DOHH2 (cell line): ENCODE results near the gene MRPL11.
"Not testable (repeated sequence)": the region's sequence is repeated elsewhere in the genome, so short reads cannot be mapped to it uniquely, and the experiment has no call there.

Experiments
- EZH2phosphoT487 ChIP-seq: fragments of 200-600 bp; sonication (generic); IDR thresholded peaks from 2 replicates; pipeline ENCODE4 v1.6.1; 2017; ENCODE audit warnings: borderline replicate concordance, mild to moderate bottlenecking, antibody characterized with exemption, low read length, moderate library complexity, mixed read lengths
- TF ChIP-seq, protein P1 (sequence below): fragments of 200-600 bp; sonication (generic); IDR thresholded peaks from one replicate; pipeline ENCODE4 v1.5.1; 2014; ENCODE audit warnings: antibody characterized with exemption, mild to moderate bottlenecking, low read depth, low read length; ENCODE audit not compliant: poor library complexity, severe bottlenecking

DNA sequence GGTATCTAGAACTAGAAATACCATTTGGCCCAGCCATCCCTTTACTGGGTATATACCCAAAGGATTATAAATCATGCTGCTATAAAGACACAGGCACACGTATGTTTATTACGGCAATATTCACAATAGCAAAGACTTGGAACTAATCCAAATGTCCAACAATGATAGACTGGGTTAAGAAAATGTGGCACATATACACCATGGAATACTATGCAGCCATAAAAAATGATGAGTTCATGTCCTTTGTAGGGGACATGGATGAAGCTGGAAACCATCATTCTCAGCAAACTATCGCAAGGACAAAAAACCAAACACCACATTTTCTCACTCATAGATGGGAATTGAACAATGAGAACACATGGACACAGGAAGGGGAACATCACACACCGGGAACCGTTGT lies 25.5 kb upstream of the MRPL11 start:
- TF ChIP-seq, protein P1, sequence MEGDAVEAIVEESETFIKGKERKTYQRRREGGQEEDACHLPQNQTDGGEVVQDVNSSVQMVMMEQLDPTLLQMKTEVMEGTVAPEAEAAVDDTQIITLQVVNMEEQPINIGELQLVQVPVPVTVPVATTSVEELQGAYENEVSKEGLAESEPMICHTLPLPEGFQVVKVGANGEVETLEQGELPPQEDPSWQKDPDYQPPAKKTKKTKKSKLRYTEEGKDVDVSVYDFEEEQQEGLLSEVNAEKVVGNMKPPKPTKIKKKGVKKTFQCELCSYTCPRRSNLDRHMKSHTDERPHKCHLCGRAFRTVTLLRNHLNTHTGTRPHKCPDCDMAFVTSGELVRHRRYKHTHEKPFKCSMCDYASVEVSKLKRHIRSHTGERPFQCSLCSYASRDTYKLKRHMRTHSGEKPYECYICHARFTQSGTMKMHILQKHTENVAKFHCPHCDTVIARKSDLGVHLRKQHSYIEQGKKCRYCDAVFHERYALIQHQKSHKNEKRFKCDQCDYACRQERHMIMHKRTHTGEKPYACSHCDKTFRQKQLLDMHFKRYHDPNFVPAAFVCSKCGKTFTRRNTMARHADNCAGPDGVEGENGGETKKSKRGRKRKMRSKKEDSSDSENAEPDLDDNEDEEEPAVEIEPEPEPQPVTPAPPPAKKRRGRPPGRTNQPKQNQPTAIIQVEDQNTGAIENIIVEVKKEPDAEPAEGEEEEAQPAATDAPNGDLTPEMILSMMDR = not testable (repeated sequence)
- TF ChIP-seq EZH2phosphoT487 = not testable (repeated sequence)
